Neural cell (in vitro differentiated cells): ENCODE results near the gene PPM1N. TPM values are rescaled to one million over a fixed set of nuclear protein-coding genes. Genes with fewer than 3 reads are reported as not detected.

Experiments used
- H2AFZ ChIP-seq: fragments of 200-600, 300-800 bp; sonication (generic), shearing (Covaris generic); 2 replicates; pipeline ENCODE4 v1.6.0; 2014; ENCODE audit warnings: low read depth, mild to moderate bottlenecking, antibody characterized with exemption, low read length, moderate library complexity
- H3F3A ChIP-seq: fragments of 200-600 bp; shearing (Covaris generic); 2 replicates; pipeline ENCODE4 v1.6.1; 2016; ENCODE audit warnings: mild to moderate bottlenecking, moderate library complexity, mixed read lengths, antibody characterized with exemption, low read length; ENCODE audit not compliant: insufficient read depth, poor library complexity, severe bottlenecking
- H3K27ac ChIP-seq: fragments of 200-600, 300-800 bp; sonication (generic), shearing (Covaris generic); 2 replicates; pipeline ENCODE4 v1.5.1; 2014; ENCODE audit warnings: mild to moderate bottlenecking, low read length, moderate library complexity
- H3K27me3 ChIP-seq: fragments of 300-800, 200-600 bp; sonication (generic), shearing (Covaris generic); 2 replicates; pipeline ENCODE4 v1.6.0; 2014; ENCODE audit warnings: mild to moderate bottlenecking, low read depth, low read length, moderate library complexity; ENCODE audit not compliant: insufficient read depth
- H3K36me3 ChIP-seq: fragments of 300-800, 200-600 bp; sonication (generic), shearing (Covaris generic); 2 replicates; pipeline ENCODE4 v1.5.1; 2014; ENCODE audit warnings: mild to moderate bottlenecking, antibody characterized with exemption, low read length, moderate library complexity; ENCODE audit not compliant: insufficient read depth
- H3K4me2 ChIP-seq: fragments of 300-800, 200-600 bp; sonication (generic), shearing (Covaris generic); 2 replicates; pipeline ENCODE4 v1.6.0; 2014; ENCODE audit warnings: mild to moderate bottlenecking, low read length
- H3K4me3 ChIP-seq: fragments of 300-800, 200-600 bp; sonication (generic), shearing (Covaris generic); 2 replicates; pipeline ENCODE4 v1.5.1; 2014; ENCODE audit warnings: mild to moderate bottlenecking, low read length, moderate library complexity
- H3K79me2 ChIP-seq: fragments of 200-600 bp; shearing (Covaris generic); replicated peaks from 2 replicates; pipeline ENCODE4 v1.6.0; 2014; ENCODE audit warnings: mild to moderate bottlenecking, low read length, moderate library complexity; ENCODE audit not compliant: insufficient read depth
- H3K9ac ChIP-seq: fragments of 300-800, 200-600 bp; sonication (generic), shearing (Covaris generic); 2 replicates; pipeline ENCODE4 v1.6.1; 2016; ENCODE audit warnings: mild to moderate bottlenecking, low read length, mixed read lengths
- H3K9me2 ChIP-seq: fragments of 200-600 bp; shearing (Covaris generic); 2 replicates; pipeline ENCODE4 v1.6.1; 2016; ENCODE audit warnings: mild to moderate bottlenecking, low read length, mixed read lengths; ENCODE audit not compliant: insufficient read depth
- H3K9me3 ChIP-seq: fragments of 200-600, 300-800 bp; sonication (generic), shearing (Covaris generic); 2 replicates; pipeline ENCODE4 v1.6.1; 2016; ENCODE audit warnings: mild to moderate bottlenecking, mixed run types, low read length, moderate library complexity, mixed read lengths
- H4K20me1 ChIP-seq: fragments of 200-600 bp; shearing (Covaris generic); 2 replicates; pipeline ENCODE4 v1.6.1; 2016; ENCODE audit warnings: mild to moderate bottlenecking, mixed run types; ENCODE audit not compliant: insufficient read depth
- CTCF ChIP-seq: fragments of 450-650 bp; IDR thresholded peaks from 2 replicates; pipeline ENCODE4 v1.5.1; 2014; ENCODE audit warnings: antibody characterized with exemption, mild to moderate bottlenecking, moderate library complexity; ENCODE audit not compliant: poor library complexity, severe bottlenecking
- EP300 ChIP-seq: fragments of 450-650 bp; conservative IDR thresholded peaks from 2 replicates; pipeline ENCODE4 v1.6.1; 2014; ENCODE audit warnings: antibody characterized with exemption, mild to moderate bottlenecking, moderate library complexity; ENCODE audit not compliant: poor library complexity, severe bottlenecking
- EZH2 ChIP-seq: fragments of 200-600, 300-800 bp; shearing (Covaris generic), sonication (generic); IDR thresholded peaks from 2 replicates; pipeline ENCODE4 v1.6.1; 2014; ENCODE audit warnings: antibody characterized with exemption, low read length, borderline replicate concordance, mild to moderate bottlenecking; ENCODE audit not compliant: insufficient read depth, poor library complexity, severe bottlenecking
- MXI1 ChIP-seq: fragments of 450-650 bp; conservative IDR thresholded peaks from 2 replicates; pipeline ENCODE4 v1.6.1; 2014; ENCODE audit warnings: antibody characterized with exemption, mild to moderate bottlenecking; ENCODE audit not compliant: poor library complexity, severe bottlenecking
- POLR2AphosphoS5 ChIP-seq: IDR thresholded peaks from 2 replicates; pipeline ENCODE4 v1.6.1; 2012
- RAD21 ChIP-seq: fragments of 450-650 bp; conservative IDR thresholded peaks from 2 replicates; pipeline ENCODE4 v1.6.1; 2014; ENCODE audit warnings: antibody characterized with exemption, mild to moderate bottlenecking, moderate library complexity
- REST ChIP-seq: IDR thresholded peaks from 2 replicates; pipeline ENCODE4 v1.6.1; 2012; ENCODE audit warnings: borderline replicate concordance
- SMC3 ChIP-seq: fragments of 450-650 bp; conservative IDR thresholded peaks from 2 replicates; pipeline ENCODE4 v1.6.1; 2014; ENCODE audit warnings: antibody characterized with exemption, mild to moderate bottlenecking, moderate library complexity; ENCODE audit not compliant: poor library complexity
- TAF1 ChIP-seq: IDR thresholded peaks from 2 replicates; pipeline ENCODE4 v1.6.1; 2012; ENCODE audit warnings: low read depth
- polyA plus RNA-seq: library from polyadenylated mRNA; depleted of rRNA; stranded (reverse); fragments of >200 nt; gene quantifications from 2 replicates; pipeline ENCODE4 v1.2.3, GENCODE V29; 2014

Gene PPM1N
- polyA plus RNA-seq, 1 donor from 2014 or later = 1.0 TPM

- Histone ChIP-seq H3K27ac (no peak overlapping the region), H3K4me2 (no peak overlapping the region), H2AFZ (no peak overlapping the region), H3K9me2 (no peaks in the 10 kb centered on the region), H3K4me3 (peak overlapping the region; percentile 58), H3K36me3 (no peaks in the 10 kb centered on the region), H4K20me1 (no peaks in the 10 kb centered on the region), H3K27me3 (peaks cover 49% of the 10 kb centered on the region), H3K9ac (no peak overlapping the region), H3F3A (no peaks in the 10 kb centered on the region), H3K79me2 (peaks cover 3% of the 10 kb centered on the region), H3K9me3 (no peaks in the 10 kb centered on the region)
- TF ChIP-seq EP300 = no peak
- no peak for TF ChIP-seq SMC3
- TF ChIP-seq RAD21 = no peak
- no peak for TF ChIP-seq POLR2AphosphoS5
- no peak for TF ChIP-seq EZH2
Observed at GRCh38 chr19:45499196-45500180, 1.2 kb downstream of the PPM1N start.

- Histone ChIP-seq H3K36me3 (no peaks in the 10 kb centered on the region), H3K79me2 (no peaks in the 10 kb centered on the region), H3K27ac (no peak overlapping the region), H3K27me3 (peaks cover 49% of the 10 kb centered on the region), H2AFZ (no peak overlapping the region), H3K9me2 (no peaks in the 10 kb centered on the region), H3K4me3 (no peak overlapping the region), H4K20me1 (no peaks in the 10 kb centered on the region), H3K4me2 (no peak overlapping the region), H3F3A (no peaks in the 10 kb centered on the region), H3K9me3 (no peaks in the 10 kb centered on the region), H3K9ac (no peak overlapping the region)
- TF ChIP-seq RAD21 (no peak), SMC3 (no peak), MXI1 (no peak), EP300 (no peak), EZH2 (no peak), CTCF (no peak), REST (no peak), POLR2AphosphoS5 (no peak), TAF1 (no peak)
Observed at GRCh38 chr19:45500918-45501729, 2.9 kb downstream of the PPM1N start.
